HepG2 (cell line): Measurements from ENCODE around the gene TEX55.

Experiments
- ARID2 ChIP-seq: sonication (generic); formaldehyde crosslinking; IDR thresholded peaks from 2 replicates; pipeline ENCODE4 v1.8.1; 2022; ENCODE audit warnings: mild to moderate bottlenecking, missing genetic modification reagents, borderline replicate concordance
- CTCF ChIP-seq: sonication (generic); formaldehyde crosslinking; IDR thresholded peaks from 2 replicates; pipeline ENCODE4 v1.5.0; 2020; ENCODE audit warnings: mild to moderate bottlenecking, missing genetic modification reagents, moderate library complexity
- ELK4 ChIP-seq: sonication (generic); formaldehyde crosslinking; IDR thresholded peaks from 2 replicates; pipeline ENCODE4 v1.9.0; 2021; ENCODE audit warnings: missing genetic modification reagents, borderline replicate concordance
- HNRNPH1 ChIP-seq: fragments of 200-400 bp; formaldehyde crosslinking; optimal IDR thresholded peaks from 2 replicates; pipeline ENCODE3; 2017; ENCODE audit warnings: mild to moderate bottlenecking, low read depth, low read length
- RNF2 ChIP-seq: fragments of 450-650 bp; conservative IDR thresholded peaks from 2 replicates; pipeline ENCODE4 v1.6.1; 2016; ENCODE audit warnings: low read depth
- UBTF ChIP-seq: sonication (generic); formaldehyde crosslinking; IDR thresholded peaks from 2 replicates; pipeline ENCODE4 v1.4.0; 2020; ENCODE audit warnings: mild to moderate bottlenecking, missing genetic modification reagents
- ZKSCAN1 ChIP-seq: fragments of 150-350 bp; IDR thresholded peaks from 2 replicates; pipeline ENCODE4 v1.6.1; 2014; ENCODE audit warnings: low read length
- ZNF749 ChIP-seq: sonication (generic); formaldehyde crosslinking; IDR thresholded peaks from 2 replicates; pipeline ENCODE4 v1.8.0; 2022; ENCODE audit warnings: mild to moderate bottlenecking, missing genetic modification reagents, moderate library complexity, borderline replicate concordance

- TF ChIP-seq ARID2 (no peak), CTCF (CRISPR knock-in tag) (no peak), UBTF (CRISPR knock-in tag) (no peak), ZKSCAN1 (no peak), ZNF749 (CRISPR knock-in tag) (no peak), RNF2 (no peak), HNRNPH1 (no peak), ELK4 (CRISPR knock-in tag) (no peak)
Measured at GRCh38 chr3:119195151-119195476, 49.1 kb downstream of the TEX55 start.
